GM12874 (cell line): Measurements from ENCODE around the gene ELFN2.

Experiments
- TF ChIP-seq, protein P1 (sequence below): IDR thresholded peaks from 2 replicates; pipeline ENCODE4 v1.5.1; 2011; ENCODE audit warnings: low read depth, mild to moderate bottlenecking, control low read depth, low read length, moderate library complexity; ENCODE audit not compliant: insufficient read depth

The ELFN2 gene

DNA sequence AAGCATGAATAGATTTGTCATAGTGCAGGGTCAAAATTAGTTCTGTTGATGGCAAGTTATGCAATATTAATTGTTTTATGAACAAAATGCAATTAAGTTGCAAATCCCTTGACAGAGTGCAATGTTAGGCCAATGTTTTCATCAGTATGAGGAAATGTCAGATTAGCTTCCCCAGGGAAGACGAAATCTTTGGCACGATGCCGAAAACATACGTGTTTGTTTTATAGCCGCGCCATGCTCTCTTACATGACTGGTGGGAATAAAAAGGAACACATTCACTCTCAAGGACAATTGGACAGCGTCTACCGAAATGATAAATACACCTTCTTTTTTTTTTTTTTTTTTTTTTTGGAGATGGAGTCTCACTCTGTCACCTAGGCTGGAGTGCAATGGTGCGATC lies 31.9 kb upstream of the ELFN2 start:
- TF ChIP-seq, protein P1, sequence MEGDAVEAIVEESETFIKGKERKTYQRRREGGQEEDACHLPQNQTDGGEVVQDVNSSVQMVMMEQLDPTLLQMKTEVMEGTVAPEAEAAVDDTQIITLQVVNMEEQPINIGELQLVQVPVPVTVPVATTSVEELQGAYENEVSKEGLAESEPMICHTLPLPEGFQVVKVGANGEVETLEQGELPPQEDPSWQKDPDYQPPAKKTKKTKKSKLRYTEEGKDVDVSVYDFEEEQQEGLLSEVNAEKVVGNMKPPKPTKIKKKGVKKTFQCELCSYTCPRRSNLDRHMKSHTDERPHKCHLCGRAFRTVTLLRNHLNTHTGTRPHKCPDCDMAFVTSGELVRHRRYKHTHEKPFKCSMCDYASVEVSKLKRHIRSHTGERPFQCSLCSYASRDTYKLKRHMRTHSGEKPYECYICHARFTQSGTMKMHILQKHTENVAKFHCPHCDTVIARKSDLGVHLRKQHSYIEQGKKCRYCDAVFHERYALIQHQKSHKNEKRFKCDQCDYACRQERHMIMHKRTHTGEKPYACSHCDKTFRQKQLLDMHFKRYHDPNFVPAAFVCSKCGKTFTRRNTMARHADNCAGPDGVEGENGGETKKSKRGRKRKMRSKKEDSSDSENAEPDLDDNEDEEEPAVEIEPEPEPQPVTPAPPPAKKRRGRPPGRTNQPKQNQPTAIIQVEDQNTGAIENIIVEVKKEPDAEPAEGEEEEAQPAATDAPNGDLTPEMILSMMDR = no peak

DNA sequence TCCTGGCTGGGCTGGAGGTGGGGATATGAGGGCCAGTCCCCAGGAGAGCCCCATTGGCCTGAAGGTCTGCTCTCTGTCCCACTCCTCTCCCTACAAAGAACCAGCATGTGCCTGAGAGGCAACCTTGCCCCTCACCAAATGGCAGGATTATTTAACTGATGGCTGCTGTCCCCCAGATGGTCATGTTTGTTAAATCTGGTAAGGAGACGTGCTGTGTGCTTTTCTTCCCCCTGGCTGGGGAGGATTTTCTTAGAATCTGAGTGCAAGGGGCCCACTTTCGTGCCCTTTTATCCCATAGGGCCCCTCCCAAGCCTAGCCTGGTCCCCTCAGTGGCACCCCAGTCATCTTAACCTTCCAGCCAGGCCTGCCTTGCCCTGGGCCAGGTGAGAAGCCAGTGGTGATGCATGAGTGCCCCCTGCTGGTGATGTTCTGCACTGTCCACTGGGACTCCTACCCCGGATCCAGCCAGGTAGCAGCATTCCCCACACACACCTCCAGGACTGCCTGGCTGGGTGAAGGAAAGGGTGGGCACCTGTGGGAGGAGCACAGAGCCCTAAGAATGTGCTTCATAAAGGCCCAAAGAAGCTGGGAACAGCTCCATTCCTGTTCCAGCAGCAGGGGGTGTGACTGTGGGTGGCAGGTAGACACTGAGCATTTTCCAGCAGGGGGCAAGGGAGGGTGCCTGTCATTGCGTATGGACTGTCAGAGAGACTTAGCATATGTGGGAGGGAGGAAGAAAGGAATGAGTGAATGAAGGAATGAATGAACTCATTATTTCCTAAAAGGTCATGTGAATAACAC lies 30.0 kb upstream of the ELFN2 start:
- TF ChIP-seq, protein P1 = peak; percentile 95

DNA sequence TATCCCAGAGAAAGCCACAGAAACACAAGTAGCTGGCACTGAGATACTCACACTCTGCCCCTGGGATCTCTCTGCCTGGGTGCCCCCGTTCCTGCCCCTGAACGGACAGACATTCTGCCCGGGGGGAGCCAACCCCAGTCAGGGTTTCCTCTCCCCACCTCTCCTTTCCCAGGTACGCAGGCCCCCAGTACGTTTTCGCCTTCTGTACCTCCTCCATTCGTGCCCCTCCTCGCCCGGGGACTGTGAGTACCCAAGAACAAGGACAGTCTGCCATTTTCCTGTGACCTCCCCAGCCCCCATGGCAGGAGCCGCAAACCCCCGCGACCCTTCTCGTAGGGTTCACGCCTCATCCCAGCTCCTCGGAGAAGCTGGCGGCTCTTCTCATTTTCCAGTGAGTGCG lies 29.1 kb upstream of the ELFN2 start:
- TF ChIP-seq, protein P1 = no peak

DNA sequence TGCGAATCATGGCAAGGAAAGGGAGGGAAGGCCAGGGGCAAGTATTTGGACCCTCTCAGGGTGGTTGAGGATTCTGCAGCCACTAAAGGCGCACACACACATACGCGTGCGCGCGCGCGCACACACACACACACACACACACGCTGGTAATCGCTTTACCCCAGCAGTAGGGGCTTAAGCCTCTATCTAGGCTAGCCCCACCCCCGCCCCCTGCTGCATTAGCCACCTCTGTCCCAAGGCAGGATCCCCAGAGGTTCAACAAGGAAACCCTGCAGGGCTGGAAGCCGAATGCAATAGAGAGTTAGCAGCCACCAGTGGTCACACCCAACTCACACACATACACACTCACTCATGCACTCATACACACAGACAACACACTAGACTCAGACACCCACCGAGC lies 28.6 kb upstream of the ELFN2 start:
- TF ChIP-seq, protein P1 = no peak

DNA sequence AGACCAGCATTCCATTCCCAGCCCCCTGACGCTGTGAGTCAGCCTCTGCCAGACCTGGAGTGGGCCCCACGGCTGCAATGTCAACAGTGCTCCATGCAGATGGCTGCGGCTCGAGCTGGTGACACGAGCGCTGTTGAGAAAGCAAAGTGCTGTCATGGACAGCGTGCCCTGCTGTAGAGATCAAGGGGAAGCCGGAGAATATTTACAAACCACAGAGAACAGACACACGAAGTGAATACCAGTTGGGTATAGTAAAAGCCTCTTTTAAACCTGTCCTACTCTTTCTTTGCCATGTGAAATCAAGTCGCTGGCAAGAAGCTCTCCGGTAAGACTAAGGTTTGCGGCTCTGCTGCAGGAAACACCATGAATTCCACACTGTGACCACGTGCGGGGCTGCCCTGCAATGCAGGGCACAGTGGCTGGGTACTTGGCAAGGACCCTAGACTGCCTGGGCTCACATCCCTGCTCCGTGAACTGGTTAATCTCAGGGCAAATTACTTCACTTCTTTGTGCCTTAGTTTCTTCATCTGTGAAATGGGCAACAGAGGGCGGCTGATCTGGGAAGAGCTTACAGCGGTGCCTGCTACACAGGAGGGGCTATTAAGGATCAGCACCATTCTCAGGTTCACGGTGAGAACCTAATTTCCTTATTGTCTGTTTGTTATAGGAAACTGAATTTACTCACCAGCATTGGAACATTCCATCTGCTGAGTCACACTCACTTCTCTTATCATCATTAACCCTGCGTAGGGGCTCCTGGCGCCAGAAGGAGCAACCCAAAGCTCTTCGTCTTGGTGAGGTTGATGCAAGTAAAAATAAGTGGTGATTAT lies 27.8 kb upstream of the ELFN2 start:
- TF ChIP-seq, protein P1 = no peak

DNA sequence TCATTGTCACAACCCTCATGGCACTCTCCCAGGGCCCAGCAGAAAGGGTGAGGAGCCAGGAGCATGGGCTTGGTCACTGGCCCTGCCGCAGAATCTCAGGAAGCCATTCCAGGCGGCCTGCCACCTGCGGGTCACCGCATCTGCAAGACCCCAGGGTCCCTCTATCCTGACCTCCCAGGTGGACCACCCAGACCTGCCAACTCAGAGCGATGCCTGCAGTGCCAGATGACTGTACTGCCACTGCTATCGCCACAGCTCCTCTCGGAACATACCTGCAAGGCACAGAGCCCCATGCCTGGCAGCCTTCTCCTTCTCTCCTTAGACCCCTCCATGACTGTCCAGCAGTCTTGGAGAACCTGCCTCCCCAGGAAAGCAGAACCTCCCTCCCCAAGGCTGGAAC lies 26.4 kb upstream of the ELFN2 start:
- TF ChIP-seq, protein P1 = no peak

DNA sequence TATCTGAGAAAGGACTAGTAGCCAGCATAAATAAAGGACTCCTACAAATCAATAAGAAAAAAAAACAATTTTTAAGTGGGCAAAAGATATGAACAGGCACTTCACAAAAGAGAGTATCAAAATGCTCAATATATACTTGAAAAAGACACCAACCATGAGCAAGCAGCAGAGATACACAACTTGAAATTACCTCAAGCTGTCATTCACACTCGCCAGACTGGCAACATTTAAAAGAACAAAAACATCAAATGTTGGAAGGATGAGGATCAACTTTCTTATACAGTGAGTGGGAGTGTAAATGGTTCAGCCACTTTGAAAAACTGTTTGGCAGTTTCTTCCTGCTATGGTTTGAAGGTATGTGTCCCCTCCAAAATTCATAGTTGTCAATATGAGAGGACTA lies 23.9 kb upstream of the ELFN2 start:
- TF ChIP-seq, protein P1 = no peak
